GM19463 (cell line): ENCODE data around the gene IKZF1.
A peak's percentile ranks its signal among the peaks of the same experiment; 100 is the strongest.

Experiments
- ATAC-seq: cut with Tn5 transposase; IDR thresholded peaks from one replicate; pipeline ENCODE4 v1.9.1; 2021; ENCODE audit warnings: mild to moderate bottlenecking, moderate library complexity; ENCODE audit not compliant: unreplicated experiment

The IKZF1 gene

GRCh38 chr7:50404392-50404791, 99.9 kb downstream of the IKZF1 start:
- ATAC-seq = no peak

GRCh38 chr7:50405221-50405620, 100.7 kb downstream of the IKZF1 start:
- no peak for ATAC-seq

- ATAC-seq = no peak
Measured at GRCh38 chr7:50406935-50407334, 102.4 kb downstream of the IKZF1 start.

DNA sequence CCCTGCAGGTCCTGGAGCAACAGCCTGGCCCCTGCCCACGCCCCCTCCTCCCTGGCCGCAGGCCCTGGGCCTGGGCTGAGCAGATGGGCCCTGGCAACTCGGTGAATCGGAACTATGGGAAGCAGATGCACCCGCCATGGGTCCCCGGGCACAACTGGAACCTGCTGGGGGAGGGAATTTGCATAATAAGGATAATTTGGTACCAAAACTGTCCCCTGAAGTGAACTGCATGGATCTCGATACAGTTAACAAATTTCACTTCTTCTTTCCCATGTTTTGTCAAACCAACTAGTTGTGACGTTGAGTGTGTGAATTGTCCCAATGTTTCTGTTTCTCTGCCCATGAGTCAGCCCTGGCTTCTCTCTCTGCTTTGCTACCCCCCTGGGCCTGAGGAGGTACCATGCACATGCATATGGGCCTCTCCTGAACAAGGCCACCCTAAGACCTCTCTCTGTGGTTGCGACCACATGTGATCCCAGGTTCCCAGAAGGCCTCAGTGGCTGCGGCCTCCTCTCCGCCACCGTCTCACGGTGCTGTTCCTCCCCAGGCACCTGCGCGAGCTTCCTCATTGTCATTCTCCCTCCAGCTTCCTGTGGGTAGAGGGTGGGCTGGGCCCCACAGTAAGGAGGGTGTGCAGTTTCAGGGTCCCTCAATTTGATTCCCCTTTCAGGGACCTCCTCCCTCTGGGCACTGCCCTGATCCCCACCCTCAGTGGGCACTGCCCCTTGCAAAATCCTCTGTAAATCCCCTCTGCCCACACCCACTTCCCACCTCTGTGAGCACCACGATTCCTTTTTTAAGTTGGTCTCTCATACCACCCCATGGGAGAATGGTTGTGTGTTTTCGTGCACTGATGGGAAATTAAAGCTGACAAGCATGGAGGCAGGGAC, 105.6 kb downstream of the IKZF1 start:
- peak; percentile 60 for ATAC-seq

- ATAC-seq = peak; percentile 21
Measured at GRCh38 chr7:50411332-50411731, 106.8 kb downstream of the IKZF1 start.

GRCh38 chr7:50412973-50413372, 108.5 kb downstream of the IKZF1 start:
- no peak for ATAC-seq

DNA sequence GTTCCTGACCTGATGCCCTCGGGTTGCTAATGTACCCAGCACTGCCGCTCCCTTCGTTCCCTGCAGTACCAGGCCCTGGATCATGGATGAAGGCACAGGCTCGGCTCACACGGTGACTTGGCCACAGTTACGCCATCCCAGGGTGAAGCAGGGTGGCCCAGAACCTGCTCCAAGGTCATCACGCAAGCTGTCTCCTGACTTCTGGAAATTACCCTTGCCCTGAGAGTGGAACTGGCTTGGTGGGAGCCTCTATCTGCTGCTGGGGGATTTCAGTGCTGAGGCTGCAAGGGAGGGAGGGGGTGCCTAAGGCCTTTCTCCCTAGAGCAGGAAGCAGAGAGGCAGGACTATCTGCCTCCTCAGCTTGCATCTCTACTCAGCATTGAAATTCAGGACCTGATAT, 109.0 kb downstream of the IKZF1 start:
- no peak for ATAC-seq

DNA sequence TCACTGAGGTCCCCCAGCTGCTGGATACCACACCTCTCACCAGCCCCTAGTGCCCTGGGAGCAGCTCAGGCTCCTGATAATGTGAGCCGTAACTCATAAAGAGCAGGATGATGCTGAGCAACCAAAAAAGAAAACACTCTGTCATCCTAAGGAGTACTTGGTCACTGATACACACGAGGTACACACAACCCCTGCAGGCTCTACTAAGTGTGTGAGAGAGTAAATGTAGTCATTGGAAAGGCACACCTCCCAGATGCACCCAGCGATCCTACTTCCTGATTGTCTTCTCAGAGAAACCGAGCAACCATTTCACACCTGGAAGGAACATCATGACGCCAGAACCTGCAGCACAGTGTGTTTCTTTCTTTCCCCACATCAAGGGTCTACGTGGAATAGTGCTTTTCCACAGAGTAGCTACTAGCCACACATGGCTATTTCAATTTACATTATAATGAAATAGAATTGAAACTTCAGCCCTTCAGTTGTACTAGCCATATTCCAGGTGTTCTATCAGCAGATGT, 111.4 kb downstream of the IKZF1 start:
- ATAC-seq = no peak

DNA sequence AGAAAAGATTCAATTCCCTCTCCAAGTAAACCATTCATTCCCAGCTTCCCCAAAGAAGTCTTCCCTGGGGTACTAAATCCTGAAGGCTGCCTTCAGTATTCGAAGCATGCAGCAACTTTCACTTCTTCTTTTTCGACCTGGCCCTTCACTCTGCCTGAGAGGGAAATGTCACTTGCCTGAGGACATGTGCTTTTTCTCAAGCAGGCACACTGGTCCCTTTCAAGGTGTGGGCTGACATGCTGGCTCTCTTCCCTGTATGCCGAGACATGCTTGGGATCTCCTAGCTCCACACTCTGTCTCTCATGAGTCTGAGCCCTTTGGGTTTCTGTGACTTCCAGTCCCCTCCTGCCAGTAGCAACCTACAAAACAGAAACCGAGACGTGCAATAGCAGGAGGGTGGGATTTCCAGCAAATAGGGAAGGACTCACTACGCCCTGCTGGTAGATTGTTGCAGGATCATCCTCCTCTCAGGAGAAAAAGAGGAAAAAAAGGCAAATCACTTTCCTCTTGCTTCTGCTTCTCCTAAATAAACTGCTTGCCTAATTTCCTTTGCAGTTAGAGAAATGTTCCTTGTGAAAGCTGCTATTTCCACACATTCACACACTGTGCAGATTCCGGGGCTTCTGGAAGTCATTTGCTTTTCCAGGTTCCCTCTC, 112.1 kb downstream of the IKZF1 start:
- peak; percentile 74 for ATAC-seq

GRCh38 chr7:50418086-50418515, 113.6 kb downstream of the IKZF1 start:
- peak; percentile 78 for ATAC-seq

- ATAC-seq = no peak
Measured at GRCh38 chr7:50418526-50419290, 114.2 kb downstream of the IKZF1 start.

GRCh38 chr7:50421043-50421442, 116.5 kb downstream of the IKZF1 start:
- ATAC-seq = no peak

- no peak for ATAC-seq
Measured at GRCh38 chr7:50422858-50423257, 118.3 kb downstream of the IKZF1 start.

DNA sequence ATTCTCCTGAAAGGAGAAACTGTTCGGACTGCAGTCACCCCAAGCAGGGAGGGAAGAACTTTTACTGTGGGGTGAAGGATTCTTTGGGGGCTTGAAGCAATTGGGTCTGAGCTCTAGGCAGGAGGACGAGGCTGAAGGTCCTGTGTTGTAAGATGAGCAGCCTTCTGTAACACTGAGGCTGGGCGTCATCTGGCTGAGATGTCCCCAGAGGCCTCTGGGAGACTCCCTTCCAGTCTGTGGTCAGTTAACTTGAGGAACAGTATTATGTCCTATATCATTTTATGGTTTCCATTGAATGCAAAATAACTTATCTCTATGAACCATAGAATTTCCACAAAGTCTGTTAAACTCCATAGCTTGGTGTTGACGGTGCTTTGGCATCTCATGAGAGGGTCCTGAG, 119.3 kb downstream of the IKZF1 start:
- peak; percentile 61 for ATAC-seq

DNA sequence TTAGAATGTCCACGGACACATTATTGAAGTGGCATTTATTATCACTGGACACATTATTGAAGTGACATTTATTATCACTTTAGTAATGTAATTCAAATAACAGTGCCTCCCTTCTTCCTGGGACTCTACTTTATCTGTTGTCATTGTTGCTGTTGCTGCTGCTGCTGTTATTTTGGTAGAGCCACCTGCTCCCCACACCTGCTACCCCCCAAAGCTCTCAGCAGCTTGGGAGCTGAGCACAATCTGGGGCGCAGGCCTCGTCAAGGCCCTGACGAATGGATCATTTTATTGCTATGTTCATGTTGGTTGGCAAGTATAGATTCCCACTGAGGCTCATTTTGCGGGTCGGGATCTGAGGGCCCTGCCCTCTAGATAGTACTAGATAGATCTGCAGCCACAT, 120.8 kb downstream of the IKZF1 start:
- no peak for ATAC-seq

DNA sequence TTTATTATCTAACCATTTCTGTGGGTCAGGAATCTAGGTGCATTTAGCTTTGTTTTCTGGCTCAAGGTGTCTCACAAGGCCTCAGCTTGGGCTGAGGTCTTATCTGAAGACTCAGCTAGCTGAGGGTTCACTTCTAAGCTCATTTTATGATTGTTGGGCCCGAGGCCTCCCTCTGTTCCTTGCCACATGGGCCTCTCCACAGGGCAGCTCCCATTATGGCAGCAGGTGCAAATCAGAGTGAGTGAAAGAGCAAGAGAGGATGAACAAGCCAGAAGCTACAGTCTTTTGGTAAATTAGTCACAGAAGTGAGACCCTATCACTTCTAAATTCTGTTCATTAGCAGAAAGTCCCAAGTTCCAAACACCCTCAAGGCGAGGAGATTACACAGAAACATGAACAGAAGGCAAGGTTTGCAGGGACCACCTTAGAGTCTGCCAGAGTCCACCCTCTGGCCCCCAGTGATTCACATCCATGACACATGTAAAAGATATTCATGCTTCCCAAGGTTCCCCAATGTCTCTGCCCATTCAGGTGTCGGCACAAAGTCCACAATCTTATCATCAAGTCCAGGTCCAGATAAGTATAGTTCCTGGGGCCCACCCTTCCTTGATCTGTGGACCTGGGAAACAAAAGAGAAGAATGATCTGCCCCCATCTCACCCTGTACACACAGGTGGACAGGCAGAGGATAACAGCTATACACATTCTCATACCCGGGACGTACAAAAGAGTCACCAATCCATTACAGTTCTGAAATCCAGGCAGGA, 121.9 kb downstream of the IKZF1 start:
- no peak for ATAC-seq

GRCh38 chr7:50427518-50427917, 123.0 kb downstream of the IKZF1 start:
- no peak for ATAC-seq

DNA sequence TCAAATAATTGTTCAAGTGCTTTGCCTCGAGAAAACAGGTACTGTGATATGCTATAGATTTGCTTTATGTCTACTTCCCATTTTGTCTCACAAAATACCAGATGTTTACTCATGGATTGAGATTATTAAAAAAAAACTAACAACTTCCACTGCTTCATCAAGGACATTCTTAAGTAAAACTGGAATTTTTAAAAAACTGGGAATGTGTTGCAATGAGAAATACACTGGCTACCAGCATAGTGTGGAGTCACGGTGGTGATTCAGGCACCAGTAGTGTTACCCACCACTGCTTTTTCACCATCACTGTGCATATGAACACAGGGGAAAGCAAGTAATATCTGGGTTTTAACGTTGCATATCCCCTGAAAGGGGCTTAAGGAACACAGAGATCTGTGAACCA, 124.4 kb downstream of the IKZF1 start:
- no peak for ATAC-seq

DNA sequence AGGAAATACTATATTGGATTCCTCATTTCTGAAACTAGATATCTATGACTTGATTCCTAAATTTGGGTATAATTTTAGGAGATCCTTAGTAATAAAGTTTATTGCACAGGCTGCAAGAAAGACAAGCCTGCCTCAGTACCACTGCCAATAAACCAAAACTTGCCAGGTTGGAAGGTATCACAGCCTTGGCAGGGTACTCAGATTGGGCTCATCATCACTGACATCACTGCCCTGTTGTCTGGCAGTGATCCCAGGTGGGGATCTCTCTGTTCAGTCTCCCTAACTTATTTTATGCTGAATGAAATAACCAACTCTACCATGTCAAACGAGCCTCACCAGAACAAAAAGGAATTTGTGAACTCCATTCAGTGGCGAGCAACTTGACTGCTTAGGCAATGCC, 126.8 kb downstream of the IKZF1 start:
- ATAC-seq = no peak

- no peak for ATAC-seq
Measured at GRCh38 chr7:50431722-50432305, 127.3 kb downstream of the IKZF1 start.
